Stimulated activated CD4-positive, alpha-beta T cell treated with anti-CD3 and anti-CD28 coated beads, TNF-alpha, amount 100 ng/mL, for 48 hours (primary cell): Measurements from ENCODE around the gene VARS2.
"Not testable (repeated sequence)": the region's sequence is repeated elsewhere in the genome, so short reads cannot be mapped to it uniquely, and the experiment has no call there.

Experiments used
- DNase-seq, 3 donors: peaks; one replicate each; pipeline ENCODE4 v3.0.0-alpha.2; 2020; ENCODE audit warnings: low read depth in 3 of 3

The VARS2 gene

GRCh38 chr6:30898750-30899360 is 15.2 kb upstream of the VARS2 start:
- DNase-seq: no peak

GRCh38 chr6:30900863-30901417 is 13.1 kb upstream of the VARS2 start:
- no peak for DNase-seq

GRCh38 chr6:30901436-30901835 is 12.6 kb upstream of the VARS2 start:
- no peak for DNase-seq

- not testable (repeated sequence) for DNase-seq
These were observed 11.8 kb upstream of the VARS2 start for GRCh38 chr6:30902196-30902595.

GRCh38 chr6:30902709-30903108 is 11.3 kb upstream of the VARS2 start:
- DNase-seq: no peak

GRCh38 chr6:30903236-30903635 is 10.8 kb upstream of the VARS2 start:
- no peak for DNase-seq

- not testable (repeated sequence) for DNase-seq
These were observed 6.7 kb upstream of the VARS2 start for GRCh38 chr6:30907290-30907757.

- DNase-seq: peak; percentile 94 to 95 (median 94)
These were observed 6.1 kb upstream of the VARS2 start, which contains the start of gene GTF2H4 for GRCh38 chr6:30907758-30908591. TSS of gene GTF2H4 (plus strand) at chr6:30908207.

- no peak for DNase-seq
These were observed 5.3 kb upstream of the VARS2 start for GRCh38 chr6:30908700-30909099.

- not testable (repeated sequence) for DNase-seq
These were observed 3.6 kb upstream of the VARS2 start for GRCh38 chr6:30910473-30910872.

- DNase-seq: no peak
These were observed 1.1 kb upstream of the VARS2 start for GRCh38 chr6:30912746-30913520.

- DNase-seq: no peak
These were observed 340 bp upstream of the VARS2 start for GRCh38 chr6:30913721-30914075.

- DNase-seq: no peak
These were observed 984 bp downstream of the VARS2 start for GRCh38 chr6:30914854-30915590.

- DNase-seq: no peak
These were observed 1.5 kb downstream of the VARS2 start for GRCh38 chr6:30915591-30915946.

GRCh38 chr6:30917041-30917440 is 3.0 kb downstream of the VARS2 start:
- no peak for DNase-seq

GRCh38 chr6:30917487-30917886 is 3.4 kb downstream of the VARS2 start:
- DNase-seq: no peak

GRCh38 chr6:30918670-30919069 is 4.6 kb downstream of the VARS2 start:
- DNase-seq: no peak

GRCh38 chr6:30922447-30922852 is 8.4 kb downstream of the VARS2 start:
- no peak for DNase-seq

GRCh38 chr6:30924040-30924627 is 10.1 kb downstream of the VARS2 start:
- not testable (repeated sequence) for DNase-seq

GRCh38 chr6:30926644-30927043 is 12.6 kb downstream of the VARS2 start:
- DNase-seq: no peak

- not testable (repeated sequence) for DNase-seq
These were observed 13.0 kb downstream of the VARS2 start for GRCh38 chr6:30927080-30927479.
